GM19099 (cell line): ENCODE data around the gene ZNF692.

Experiments
- POLR2A ChIP-seq: IDR thresholded peaks from 3 replicates; pipeline ENCODE4 v1.6.1; 2011; ENCODE audit warnings: low read depth; ENCODE audit not compliant: insufficient read length; ENCODE audit errors: extremely low read depth

Gene ZNF692

GRCh38 chr1:248853663-248854375 is 5.1 kb downstream of the ZNF692 start:
- no peak for TF ChIP-seq POLR2A

- no peak for TF ChIP-seq POLR2A
Observed at GRCh38 chr1:248852481-248853405, 6.1 kb downstream of the ZNF692 start.

- no peak for TF ChIP-seq POLR2A
Observed at GRCh38 chr1:248851390-248851789, 7.5 kb downstream of the ZNF692 start.

- TF ChIP-seq POLR2A = no peak
Observed at GRCh38 chr1:248850536-248851251, 8.2 kb downstream of the ZNF692 start.

- no peak for TF ChIP-seq POLR2A
Observed at GRCh38 chr1:248850124-248850523, 8.8 kb downstream of the ZNF692 start.

GRCh38 chr1:248849637-248850036 is 9.2 kb downstream of the ZNF692 start:
- no peak for TF ChIP-seq POLR2A

- no peak for TF ChIP-seq POLR2A
Observed at GRCh38 chr1:248849152-248849551, 9.7 kb downstream of the ZNF692 start.

GRCh38 chr1:248848602-248849001 is 10.3 kb downstream of the ZNF692 start:
- TF ChIP-seq POLR2A = no peak

- no peak for TF ChIP-seq POLR2A
Observed at GRCh38 chr1:248847956-248848561, 10.8 kb downstream of the ZNF692 start.

GRCh38 chr1:248847181-248847955 is 11.5 kb downstream of the ZNF692 start:
- no peak for TF ChIP-seq POLR2A

- no peak for TF ChIP-seq POLR2A
Observed at GRCh38 chr1:248844526-248844925, 14.4 kb downstream of the ZNF692 start.

- TF ChIP-seq POLR2A = no peak
Observed at GRCh38 chr1:248843687-248844086, 15.2 kb downstream of the ZNF692 start.

- no peak for TF ChIP-seq POLR2A
Observed at GRCh38 chr1:248842781-248843331, 16.0 kb downstream of the ZNF692 start.
